GM18517 (cell line): ENCODE data around the gene C19orf67.

Source experiments
- ATAC-seq: cut with Tn5 transposase; IDR thresholded peaks from one replicate; pipeline ENCODE4 v1.9.1; 2021; ENCODE audit warnings: mild to moderate bottlenecking, moderate library complexity; ENCODE audit not compliant: unreplicated experiment

C19orf67 gene

DNA sequence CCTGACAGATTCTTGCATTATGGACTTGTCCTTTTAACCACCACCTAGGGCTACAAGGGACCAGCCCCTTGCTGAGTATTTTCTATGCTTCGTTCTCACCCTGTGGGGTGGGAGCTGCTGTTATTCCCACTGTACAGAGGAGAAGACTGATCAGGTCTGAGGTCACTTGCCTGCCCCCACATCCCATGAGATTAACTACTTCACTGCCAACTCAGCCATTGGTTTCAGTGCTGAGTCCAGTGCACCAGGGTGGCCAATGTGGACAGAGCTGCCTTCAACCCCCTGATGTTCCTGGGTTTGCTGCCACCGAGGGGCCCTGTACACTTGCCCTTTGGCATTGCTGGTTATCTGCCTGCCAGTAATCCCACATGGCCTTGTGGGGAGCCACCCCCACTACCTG, 25.1 kb upstream of the C19orf67 start:
- no peak for ATAC-seq

- no peak for ATAC-seq
These were observed 22.2 kb upstream of the C19orf67 start for GRCh38 chr19:14107581-14108461.

DNA sequence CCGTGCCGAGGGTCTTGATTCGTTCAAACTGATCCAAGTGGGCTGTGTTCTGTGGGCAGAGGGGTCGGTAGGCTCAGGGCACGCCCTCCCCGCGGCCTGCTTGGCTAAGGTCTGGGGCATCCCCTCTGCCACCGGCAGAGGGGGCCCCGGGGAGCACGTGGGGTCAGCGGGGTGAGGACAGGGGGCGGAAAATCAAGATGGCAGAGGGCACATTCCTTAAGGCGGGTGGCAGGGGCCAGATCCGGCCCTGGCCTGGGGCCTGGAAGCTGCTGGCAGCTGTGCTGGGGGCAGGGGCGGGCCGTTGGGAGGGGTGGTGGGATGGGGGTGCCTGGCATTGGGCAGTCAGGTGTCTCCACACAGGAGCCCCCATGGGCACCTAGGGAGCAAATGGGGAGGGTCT, 21.3 kb upstream of the C19orf67 start:
- no peak for ATAC-seq

DNA sequence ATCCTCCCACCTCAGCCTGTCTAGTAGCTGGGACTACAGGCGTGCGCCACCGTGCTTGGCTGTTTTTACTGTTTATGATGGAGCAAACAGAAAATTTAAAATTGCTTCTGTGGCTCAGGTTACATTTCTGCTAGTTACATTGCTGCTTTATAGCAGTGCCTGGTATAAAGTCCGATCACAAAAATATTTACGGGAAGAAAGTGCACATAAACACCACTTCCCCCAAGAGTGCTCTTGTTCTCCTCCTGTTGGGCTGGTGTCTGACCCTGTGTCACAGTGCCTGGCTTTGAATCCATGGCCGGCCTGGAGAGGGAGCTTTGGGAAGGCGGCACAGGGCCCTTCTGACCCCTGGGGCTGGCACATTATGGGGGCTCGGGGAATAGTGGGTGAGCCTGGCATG, 20.1 kb upstream of the C19orf67 start:
- no peak for ATAC-seq

- ATAC-seq = no peak
These were observed 17.7 kb upstream of the C19orf67 start for GRCh38 chr19:14103310-14103709.

- no peak for ATAC-seq
These were observed 17.2 kb upstream of the C19orf67 start for GRCh38 chr19:14102756-14103155.

DNA sequence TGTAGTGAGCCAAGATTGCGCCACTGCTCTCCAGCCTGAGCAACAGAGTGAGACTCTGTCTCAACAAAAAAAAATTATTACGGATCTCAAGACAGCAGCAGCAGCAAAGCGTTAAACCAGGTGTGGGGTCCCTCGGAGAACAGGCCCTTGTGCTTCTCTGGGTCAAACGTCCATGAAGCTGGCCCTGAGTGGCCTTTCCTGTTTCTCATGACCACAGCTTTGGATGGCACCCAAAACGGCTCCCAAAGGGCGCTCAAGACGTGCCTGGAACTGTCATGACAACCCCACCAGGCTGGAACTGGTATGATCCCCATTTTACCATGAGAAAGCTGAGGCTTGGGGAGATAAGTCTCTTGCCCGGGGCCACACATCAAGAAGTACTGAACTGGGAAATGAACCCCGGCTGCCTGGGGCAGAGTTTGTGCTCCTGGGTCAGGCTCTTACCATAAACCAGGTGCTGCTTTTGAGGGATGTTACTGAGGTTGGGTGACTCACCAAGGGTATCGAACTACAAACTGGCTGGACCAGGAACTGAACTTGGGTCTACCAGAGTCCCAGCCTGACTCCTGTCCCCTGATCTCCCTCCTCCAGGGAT, 16.6 kb upstream of the C19orf67 start:
- no peak for ATAC-seq

GRCh38 chr19:14101003-14101545, 15.5 kb upstream of the C19orf67 start:
- ATAC-seq = no peak

GRCh38 chr19:14097532-14098151, 12.1 kb upstream of the C19orf67 start:
- no peak for ATAC-seq

- ATAC-seq = no peak
These were observed 10.8 kb upstream of the C19orf67 start for GRCh38 chr19:14096272-14096992.

DNA sequence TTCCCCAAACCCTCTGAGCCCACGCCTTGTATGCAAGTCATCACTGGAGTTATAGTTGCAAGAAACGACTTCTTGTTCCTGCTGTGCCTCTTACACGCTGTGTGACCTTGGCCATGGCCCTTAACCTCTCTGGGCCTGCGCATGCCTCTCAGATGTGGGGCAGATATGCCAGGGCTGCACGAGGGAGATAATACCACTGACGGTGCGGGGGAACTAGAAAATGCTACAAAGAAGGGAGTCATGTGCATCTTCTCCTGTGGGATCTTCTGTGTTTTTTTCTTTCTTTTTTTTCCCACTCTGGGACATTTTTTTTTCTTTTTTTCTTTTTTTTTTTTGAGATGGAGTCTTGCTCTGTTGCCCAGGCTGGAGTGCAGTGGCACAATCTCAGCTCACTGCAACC, 9.3 kb upstream of the C19orf67 start:
- ATAC-seq = no peak

- no peak for ATAC-seq
These were observed 7.7 kb upstream of the C19orf67 start for GRCh38 chr19:14093117-14093823.

DNA sequence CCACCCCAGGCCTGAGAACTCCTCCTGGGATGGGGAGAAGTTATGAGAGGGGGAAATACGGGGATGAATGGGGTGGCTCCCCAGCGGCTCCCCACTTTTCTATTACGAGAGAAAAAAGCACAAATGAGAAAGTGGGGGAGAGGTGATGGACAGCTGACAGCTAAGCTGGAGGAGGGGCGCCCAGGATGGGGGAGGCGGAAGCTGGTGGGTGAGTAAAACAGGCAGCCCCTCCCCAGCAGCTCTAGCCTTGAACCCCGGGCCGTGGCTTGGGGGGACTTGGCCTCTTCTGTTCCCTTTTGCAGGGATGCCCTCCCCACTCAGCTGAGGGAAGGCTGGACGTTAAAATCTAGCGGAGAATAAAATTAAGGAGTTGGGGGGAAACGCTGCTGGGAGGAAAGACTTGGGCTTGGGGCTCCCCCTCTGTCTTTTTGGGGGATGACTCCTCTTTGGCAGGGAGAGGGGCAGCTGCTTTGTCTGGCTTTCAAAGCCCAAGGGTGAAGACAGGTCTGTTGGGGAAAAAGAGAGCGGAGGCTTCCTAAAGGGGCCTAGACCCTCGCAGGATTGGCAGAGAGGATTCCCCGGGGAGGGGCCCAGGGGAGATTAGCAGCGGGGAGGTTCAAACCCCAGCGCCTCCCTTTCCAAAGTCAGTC, 6.4 kb upstream of the C19orf67 start:
- no peak for ATAC-seq

DNA sequence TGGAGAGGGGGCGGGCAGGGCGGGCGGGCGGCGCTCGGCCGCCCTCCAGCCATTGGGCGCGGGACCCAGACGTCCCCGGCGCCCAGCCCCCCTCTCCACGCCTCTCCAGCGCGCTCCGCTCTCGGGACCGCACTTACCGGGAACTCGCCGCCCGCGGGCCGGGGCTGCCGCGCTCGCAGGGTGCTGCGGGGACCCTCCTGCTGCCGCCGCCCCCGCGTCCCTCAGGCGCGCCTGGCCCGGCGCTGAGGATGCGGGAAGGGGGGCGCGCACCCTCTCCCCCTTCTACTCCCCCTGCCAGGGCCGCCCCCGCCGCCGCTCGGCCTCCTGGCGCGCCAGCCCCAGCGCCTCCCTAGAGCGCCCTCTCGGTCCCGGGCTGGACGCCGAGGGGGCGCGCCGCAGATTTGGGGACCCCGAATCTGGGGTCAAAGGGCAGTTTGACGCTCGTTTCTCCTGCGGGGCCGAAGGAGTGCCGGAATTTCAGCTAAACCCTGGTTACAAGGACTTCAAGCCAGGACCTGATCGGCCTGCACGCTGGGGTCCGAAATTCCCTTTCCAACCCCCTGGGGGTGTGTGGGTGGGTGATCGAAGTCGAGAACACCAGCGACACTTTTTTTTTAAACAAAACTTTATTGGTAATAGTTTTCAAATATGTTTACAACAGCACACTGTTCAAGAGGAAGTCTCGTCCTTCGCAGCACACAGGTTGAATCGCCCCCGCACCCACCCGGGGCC, 5.7 kb upstream of the C19orf67 start:
- peak; percentile 51 for ATAC-seq

- ATAC-seq = no peak
These were observed 5.0 kb upstream of the C19orf67 start, which contains the start of gene SAMD1 for GRCh38 chr19:14090509-14091080. TSS of gene SAMD1 (minus strand) at chr19:14090751.

DNA sequence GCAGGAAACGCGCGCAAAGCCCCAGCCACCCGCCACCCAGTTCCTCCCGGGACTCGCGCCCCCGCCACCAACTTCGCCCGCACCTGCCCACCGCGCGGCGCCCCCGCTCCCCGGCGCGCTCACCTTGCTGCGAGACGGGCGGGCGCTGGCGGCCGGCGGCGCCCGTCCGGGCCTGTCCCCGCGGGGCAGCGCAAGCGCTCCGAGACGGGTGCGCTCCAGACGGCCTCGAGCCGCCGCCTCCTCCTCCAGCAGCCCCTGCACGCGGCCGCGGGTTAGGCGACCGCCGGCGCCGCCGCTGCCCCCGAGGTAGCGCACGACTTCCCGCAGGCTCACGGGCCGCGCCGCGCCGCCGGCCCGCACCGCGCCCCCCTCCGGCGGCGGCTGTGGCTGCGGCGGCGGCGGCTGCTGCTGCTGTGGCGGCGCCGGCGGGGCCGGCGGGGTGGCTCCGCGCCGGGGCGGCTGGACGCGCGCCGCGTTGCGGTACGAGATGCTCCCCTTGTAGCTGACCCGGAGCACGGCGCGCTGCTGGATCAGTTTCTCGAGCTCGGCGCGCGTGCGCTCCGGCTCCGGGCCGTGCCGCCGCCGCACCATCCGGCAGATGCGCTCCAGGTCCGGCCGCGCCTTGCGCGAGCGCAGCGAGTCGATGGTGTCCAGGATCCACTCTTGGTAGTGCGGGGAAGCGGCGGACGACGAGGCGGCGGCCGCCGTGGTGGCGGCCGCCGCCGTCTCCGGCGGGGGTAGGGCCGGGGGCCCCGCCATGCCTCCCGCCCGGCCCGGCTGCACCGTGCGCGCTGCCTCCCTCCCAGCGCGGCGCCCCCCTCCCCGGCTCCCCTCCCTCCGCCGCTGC, 4.3 kb upstream of the C19orf67 start:
- ATAC-seq = no peak

DNA sequence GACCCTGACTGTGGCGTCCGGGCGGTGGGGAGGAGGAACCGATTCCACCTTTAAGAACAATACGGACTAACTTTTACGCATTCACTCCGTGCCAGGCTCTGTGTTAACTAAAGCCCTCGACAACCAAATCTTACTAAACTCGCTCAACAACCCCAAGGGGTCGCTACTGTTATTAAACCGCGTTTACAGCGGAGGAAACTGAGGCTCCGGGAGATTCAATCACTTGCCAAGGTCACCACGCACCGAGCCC, 3.8 kb upstream of the C19orf67 start:
- no peak for ATAC-seq
